VCaP (cell line): ENCODE results near the gene SLC25A22.

Experiments
- H3K27ac ChIP-seq: fragments of 450-650 bp; 2 replicates; pipeline ENCODE4 v1.5.1; 2017
- CTCF ChIP-seq: fragments of 450-650 bp; conservative IDR thresholded peaks from 2 replicates; pipeline ENCODE4 v1.5.1; 2017; ENCODE audit warnings: mild to moderate bottlenecking, moderate library complexity

SLC25A22 gene

DNA sequence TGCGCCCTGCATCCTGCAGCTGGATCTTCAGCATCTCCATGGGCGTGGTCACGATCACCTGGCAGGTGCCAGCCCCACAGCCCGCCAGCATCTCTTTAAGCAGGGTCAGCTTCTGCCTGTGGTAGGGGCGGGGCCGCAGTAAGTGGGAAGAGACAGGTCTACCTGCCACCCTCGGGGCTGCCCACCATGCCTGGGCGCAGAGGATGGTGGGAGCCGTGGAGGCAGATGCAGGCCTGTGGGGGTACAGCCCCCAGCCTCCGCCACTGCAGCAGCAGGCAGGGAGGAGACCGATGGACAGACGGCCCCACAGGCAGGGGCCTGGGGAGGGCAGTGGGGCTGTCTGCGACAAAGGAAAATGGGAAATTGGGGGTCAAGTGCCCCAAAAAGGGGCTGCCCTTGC lies 5.2 kb downstream of the SLC25A22 start:
- no peak overlapping the region for H3K27ac ChIP-seq
- no peak for TF ChIP-seq CTCF

GRCh38 chr11:792535-792821 lies 5.6 kb downstream of the SLC25A22 start:
- no peak for TF ChIP-seq CTCF
- no peak overlapping the region for H3K27ac ChIP-seq

GRCh38 chr11:791658-792534 lies 6.2 kb downstream of the SLC25A22 start:
- no peak overlapping the region for H3K27ac ChIP-seq
- TF ChIP-seq CTCF = no peak

DNA sequence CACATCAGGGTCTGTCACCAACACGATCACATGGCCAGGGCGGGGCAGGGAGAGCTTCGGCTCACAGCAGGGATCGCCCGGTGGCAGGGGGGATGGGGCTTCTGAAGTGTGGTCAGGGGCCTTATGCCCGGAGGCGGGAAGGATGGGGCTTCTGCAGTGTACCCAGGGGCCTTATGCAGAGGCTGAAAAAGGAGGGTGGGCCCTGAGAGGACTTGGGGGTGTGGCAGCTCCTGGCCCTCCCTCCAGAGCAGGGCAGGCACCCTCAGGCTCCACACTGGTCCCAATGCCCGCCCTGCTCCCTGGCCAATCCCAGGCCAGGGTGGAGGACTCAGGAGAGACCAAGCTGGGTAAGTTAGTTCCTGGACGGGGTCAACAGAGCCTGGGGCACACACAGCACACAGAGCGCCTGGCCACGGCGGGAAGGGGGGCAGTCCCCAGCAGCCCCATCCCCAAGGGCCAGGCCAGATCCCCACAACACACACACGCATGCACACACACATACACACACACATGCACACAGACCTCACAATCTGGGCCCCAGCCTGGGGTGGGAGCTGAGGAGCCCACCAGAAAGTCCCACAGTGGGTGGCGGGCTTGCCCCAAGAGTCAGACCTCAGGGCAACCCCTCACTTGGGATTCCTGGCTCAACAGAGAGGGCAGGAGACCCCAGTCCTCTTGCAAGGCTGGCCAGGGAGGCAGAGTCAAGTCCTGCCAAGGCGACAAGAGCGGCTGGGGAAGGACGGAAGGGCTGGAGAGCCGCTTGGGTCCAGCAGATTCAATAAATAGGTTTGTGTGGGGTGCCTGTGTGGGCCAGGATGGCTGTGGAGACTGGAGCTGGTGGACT lies 7.1 kb downstream of the SLC25A22 start:
- TF ChIP-seq CTCF = no peak
- H3K27ac ChIP-seq = no peak overlapping the region

DNA sequence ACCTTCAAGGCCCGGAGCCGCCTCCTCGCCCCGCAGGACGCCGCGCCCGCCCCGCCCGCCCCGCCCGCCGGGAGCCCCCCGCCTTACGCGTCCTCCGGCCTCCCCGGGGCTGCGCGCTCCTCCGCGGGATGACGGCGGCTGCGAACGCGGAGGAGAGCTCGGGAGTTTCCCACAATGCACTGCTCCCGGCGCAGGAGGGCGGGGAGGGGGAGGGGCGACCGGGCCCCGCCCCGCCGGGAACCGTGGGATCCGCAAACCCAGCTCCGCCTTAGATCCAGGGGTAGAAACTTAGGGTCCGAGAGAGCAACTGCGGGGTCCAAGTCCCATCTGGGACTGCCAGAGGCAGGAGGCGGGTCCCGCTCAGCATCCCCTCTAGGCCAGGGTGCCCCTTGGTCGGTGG lies 8.1 kb downstream of the SLC25A22 start, which contains the start of gene CEND1:
CEND1 (minus strand) TSS at position 148 of the 400 bp plus-strand sequence. CDS start 1,514 bp downstream, outside the sequence.
- H3K27ac ChIP-seq = no peak within 1 kb of the TSS

DNA sequence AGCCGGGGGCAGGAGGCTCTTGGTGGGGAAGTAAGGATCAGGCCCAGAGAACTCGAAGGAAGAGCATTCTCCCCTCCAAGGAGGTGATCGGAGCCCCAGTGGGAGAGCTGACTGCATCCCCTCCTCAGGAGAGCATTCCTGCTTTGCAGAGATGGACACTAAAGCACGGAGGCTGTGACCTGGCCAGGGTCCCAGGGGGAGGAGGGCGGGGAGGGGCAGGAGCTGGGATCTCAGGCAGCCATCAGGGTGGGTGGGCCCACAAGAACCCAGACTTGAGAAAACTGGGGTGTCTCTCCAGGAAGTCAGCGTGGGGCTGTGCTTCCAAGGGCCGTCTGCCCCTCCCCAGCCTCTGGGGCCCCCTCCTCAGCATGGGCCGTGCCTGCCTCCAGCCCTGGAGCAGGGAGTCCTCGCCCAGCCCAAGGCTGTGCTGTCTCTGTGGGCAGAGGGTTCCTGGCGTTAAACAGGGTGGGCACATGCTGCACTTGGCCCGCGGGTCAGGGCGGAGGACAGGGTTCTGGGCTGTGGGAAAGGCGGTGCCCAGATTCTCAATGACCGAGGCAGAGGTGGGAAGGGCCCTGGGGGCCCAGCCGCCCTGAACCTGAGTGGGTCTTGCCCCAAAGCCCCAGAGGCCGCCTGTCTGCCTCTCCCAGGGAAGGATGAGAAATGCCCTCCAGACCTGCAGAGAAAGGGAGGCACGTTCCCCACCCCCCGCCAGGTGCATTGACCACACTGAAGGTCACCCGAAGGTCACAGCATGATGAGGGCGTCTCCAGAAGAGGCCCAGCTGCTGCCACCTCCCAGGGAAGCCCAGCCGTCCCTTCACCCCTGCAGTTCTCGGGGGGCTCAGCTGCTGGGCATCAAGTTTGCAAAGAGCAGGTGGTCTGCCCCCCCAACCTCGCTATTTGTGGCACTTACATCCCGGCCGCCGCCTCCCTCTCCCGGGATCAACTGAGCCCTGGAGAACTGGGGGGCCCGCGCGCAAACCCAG lies 8.8 kb downstream of the SLC25A22 start:
- H3K27ac ChIP-seq = no peak overlapping the region
- no peak for TF ChIP-seq CTCF

More for the DNA sequence above, 8.1 kb downstream of the SLC25A22 start, which contains the start of gene CEND1:
- no peak for TF ChIP-seq CTCF
